HepG2 (cell line): ENCODE results near the gene ZC3H13. TPM values are rescaled to one million over a fixed set of nuclear protein-coding genes. Genes with fewer than 3 reads are reported as not detected.
A peak's percentile ranks its signal among the peaks of the same experiment; 100 is the strongest.

Experiments used
- ATAC-seq: fragments of 200-7000 bp; cut with Tn5 transposase; 3 replicates; pipeline ENCODE4 v1.9.1; 2020; ENCODE audit warnings: mild to moderate bottlenecking, moderate library complexity
- BruUV-seq: library from RNA; stranded (reverse); fragments of 400-500 nt; replicated peaks from 2 replicates; lab custom pipeline; 2021; lab: Mats Ljungman, UMichigan
- CTCF ChIA-PET: fragments of 300-600 bp; formaldehyde crosslinking; extraction: SDS; loops from one replicate; lab custom pipeline; 2021; ENCODE audit warnings: low total read pairs, inconsistent platforms, low intra/inter-chr PET ratio; lab: Yijun Ruan, JAX
- POLR2A ChIA-PET: fragments of 350-600 bp; sonication (Branson Sonifier 250); formaldehyde crosslinking; loops from one replicate; lab custom pipeline; 2020; ENCODE audit warnings: antibody characterized with exemption, inconsistent platforms; lab: Yijun Ruan, JAX
- DNase-seq: peaks from one replicate; pipeline ENCODE4 v3.0.0-alpha.2; 2015; ENCODE audit warnings: low spot score
- FAIRE-seq: peaks from 3 replicates; lab custom pipeline; 2011; peaks lifted over from hg19 to GRCh38; lab: Jason Lieb, UNC
- H2AFZ ChIP-seq: one replicate; pipeline ENCODE4 v1.6.1; 2011; ENCODE audit warnings: low read length, inconsistent platforms
- H3K27ac ChIP-seq: fragments of 300-600 bp; 3 replicates; pipeline ENCODE4 v1.8.0; 2011; ENCODE audit warnings: mixed run types, mild to moderate bottlenecking, mixed read lengths, low read length, inconsistent platforms; ENCODE audit not compliant: insufficient read depth; ENCODE audit errors: extremely low read length
- H3K27me3 ChIP-seq, 2 experiments: fragments of 200-600 bp in 1 of 2; 2 replicates in 1 of 2; 3 replicates in 1 of 2; pipeline versions ENCODE4 v1.6.0 to v1.8.0; 2011; ENCODE audit warnings: low read length in 2 of 2, mild to moderate bottlenecking in 2 of 2, moderate library complexity in 2 of 2, inconsistent platforms in 1 of 2; ENCODE audit not compliant: insufficient read depth in 2 of 2, control insufficient read depth in 1 of 2
- H3K36me3 ChIP-seq, 2 experiments: fragments of 200-600 bp in 1 of 2; replicated peaks in 1 of 2; 2 replicates in 1 of 2; 3 replicates in 1 of 2; pipeline versions ENCODE4 v1.5.1 to v1.8.0; 2011; ENCODE audit warnings: low read length in 2 of 2, inconsistent platforms in 1 of 2; ENCODE audit not compliant: insufficient read depth in 2 of 2, control insufficient read depth in 1 of 2
- H3K4me1 ChIP-seq: 2 replicates; pipeline ENCODE4 v1.5.1; 2012; ENCODE audit warnings: low read length, inconsistent platforms; ENCODE audit not compliant: insufficient read depth
- H3K4me2 ChIP-seq: 2 replicates; pipeline ENCODE4 v1.6.0; 2011; ENCODE audit warnings: low read depth, low read length, inconsistent platforms
- H3K4me3 ChIP-seq, 3 experiments: fragments of 200-600 bp in 1 of 3; sonication (generic), shearing (Covaris generic) in 1 of 3; replicated peaks in 1 of 3; 2 replicates each; pipeline ENCODE4 v1.5.1; 2011 to 2016; ENCODE audit warnings: low read length in 3 of 3, inconsistent platforms in 2 of 3, low read depth in 2 of 3, mild to moderate bottlenecking in 2 of 3, control low read depth in 1 of 3, mixed read lengths in 1 of 3; ENCODE audit not compliant: insufficient read depth in 1 of 3
- H3K79me2 ChIP-seq: one replicate; pipeline ENCODE4 v1.6.1; 2011; ENCODE audit warnings: low read length, inconsistent platforms; ENCODE audit not compliant: insufficient read depth
- H3K9ac ChIP-seq: 2 replicates; pipeline ENCODE4 v1.6.0; 2011; ENCODE audit warnings: mild to moderate bottlenecking, low read depth, low read length, inconsistent platforms; ENCODE audit not compliant: insufficient read depth
- H3K9me3 ChIP-seq: 2 replicates; pipeline ENCODE4 v1.5.1; 2012; ENCODE audit warnings: mild to moderate bottlenecking, low read length
- H4K20me1 ChIP-seq: 2 replicates; pipeline ENCODE4 v1.6.0; 2011; ENCODE audit warnings: inconsistent platforms, mild to moderate bottlenecking, low read length, moderate library complexity; ENCODE audit not compliant: insufficient read depth
- CREBL2 ChIP-seq: sonication (generic); formaldehyde crosslinking; IDR thresholded peaks from 2 replicates; pipeline ENCODE4 v1.8.1; 2023; ENCODE audit warnings: missing genetic modification reagents, mild to moderate bottlenecking, borderline replicate concordance
- DNMT1 ChIP-seq: sonication (generic); formaldehyde crosslinking; IDR thresholded peaks from 2 replicates; pipeline ENCODE4 v1.5.1; 2020; ENCODE audit warnings: mild to moderate bottlenecking, missing genetic modification reagents
- GLMP ChIP-seq: sonication (generic); formaldehyde crosslinking; IDR thresholded peaks from 2 replicates; pipeline ENCODE4 v1.9.0; 2021; ENCODE audit warnings: missing genetic modification reagents, mild to moderate bottlenecking, borderline replicate concordance
- MAFF ChIP-seq: IDR thresholded peaks from 2 replicates; pipeline ENCODE4 v1.6.1; 2011; ENCODE audit warnings: low read depth, low read length, improper control_type of control experiment
- TFAP4 ChIP-seq: sonication (generic); IDR thresholded peaks from 2 replicates; pipeline ENCODE4 v1.6.1; 2016; ENCODE audit warnings: low read depth, borderline replicate concordance
- TRAFD1 ChIP-seq: sonication (generic); formaldehyde crosslinking; IDR thresholded peaks from 2 replicates; pipeline ENCODE4 v1.5.1; 2020; ENCODE audit warnings: missing genetic modification reagents, mild to moderate bottlenecking, borderline replicate concordance
- U2AF2 ChIP-seq: fragments of 200-400 bp; formaldehyde crosslinking; IDR thresholded peaks from 2 replicates; pipeline ENCODE4 v1.6.1; 2017; ENCODE audit warnings: low read depth, mild to moderate bottlenecking, low read length
- ZBTB42 ChIP-seq: sonication (generic); formaldehyde crosslinking; IDR thresholded peaks from 2 replicates; pipeline ENCODE4 v1.5.0; 2020; ENCODE audit warnings: mild to moderate bottlenecking, missing genetic modification reagents
- ZNF142 ChIP-seq: sonication (generic); formaldehyde crosslinking; IDR thresholded peaks from 2 replicates; pipeline ENCODE4 v1.4.0; 2020; ENCODE audit warnings: missing genetic modification reagents
- ZNF296 ChIP-seq: sonication (generic); formaldehyde crosslinking; conservative IDR thresholded peaks from 2 replicates; pipeline ENCODE4 v1.5.0; 2020; ENCODE audit warnings: mild to moderate bottlenecking, missing genetic modification reagents
- ZNF513 ChIP-seq: sonication (generic); formaldehyde crosslinking; conservative IDR thresholded peaks from 2 replicates; pipeline ENCODE4 v1.5.0; 2020; ENCODE audit warnings: missing genetic modification reagents
- ZNF7 ChIP-seq: IDR thresholded peaks from 2 replicates; pipeline ENCODE4 v1.6.1; 2016; ENCODE audit warnings: missing biosample characterization, missing genetic modification reagents
- WGBS: methylation state at CpG from one replicate; pipeline ENCODE4 v1.1.6; 2017; ENCODE audit warnings: low lambda C conversion rate; 5-methylcytosine and 5-hydroxymethylcytosine counted together
- in situ Hi-C: cut with HindIII; loops from 2 replicates; pipeline ENCODE4 v1.10.0; 2017; ENCODE audit warnings: low pct_unique_long_range_greater_than_20kb; ENCODE audit not compliant: extremely low pct_ligation_motif_present
- intact Hi-C: fragments of 100-400 bp; cut with micrococcal nuclease; formaldehyde crosslinking; loops from one replicate; pipeline ENCODE4 v1.10.0; 2022; ENCODE audit not compliant: unreplicated experiment
- polyA plus RNA-seq, 8 experiments: library from polyadenylated mRNA; depleted of rRNA in 3 of 8; stranded (reverse) in 7 of 8; unstranded in 1 of 8; fragments of >200 nt; fragmentation: Illumina TruSeq in 4 of 8; extraction: Trizol in 4 of 8; gene quantifications; 2 replicates each; pipeline versions ENCODE4 v1.2.1 to v1.2.3, GENCODE V29; 2011 to 2016; ENCODE audit warnings: low read depth in 4 of 8, missing spikeins in 1 of 8, mixed read lengths in 1 of 8; ENCODE audit not compliant: insufficient read depth in 1 of 8
- total RNA-seq, 5 experiments: library from RNA; depleted of rRNA; stranded (reverse); fragments of >200 nt; fragmentation: Illumina TruSeq; extraction: Trizol; gene quantifications; 2 replicates each; pipeline ENCODE4 v1.2.3, GENCODE V29; 2016; ENCODE audit warnings: low read depth in 1 of 5

ZC3H13 gene
- total and polyA plus RNA-seq, 2 of the 13 experiments (the other 11 are each of a cell fraction or from before 2014, with no cell fraction given), result 2.7 to 23.5 TPM

- TF ChIP-seq TRAFD1 (CRISPR knock-in tag) (no peak), ZNF7 (CRISPR knock-in tag) (no peak), GLMP (CRISPR knock-in tag) (no peak)
Measured at GRCh38 chr13:46004491-46004890, 48.1 kb downstream of the ZC3H13 start (continued).

GRCh38 chr13:45996631-45997030, 55.9 kb downstream of the ZC3H13 start:
- Histone ChIP-seq H3K4me1 (no peaks in the 10 kb centered on the region), H3K27ac (no peak overlapping the region), H3K79me2 (no peaks in the 10 kb centered on the region), H3K4me2 (no peak overlapping the region), H3K9me3 (no peaks in the 10 kb centered on the region), H3K4me3 (no peak overlapping the region), H3K27me3 (no peaks in the 10 kb centered on the region), H3K36me3 (peaks cover 12 to 25% of the 10 kb centered on the region in 2 experiments; a peak in 4 of 5 replicates), H2AFZ (no peak overlapping the region), H3K9ac (no peak overlapping the region), H4K20me1 (no peaks in the 10 kb centered on the region)
- DNase-seq (no peak), FAIRE-seq (no peak), ATAC-seq (no peak)
- ChIA-PET POLR2A (no interaction called here), CTCF (no interaction called here)
- BruUV-seq, result no TSS peak
- in situ Hi-C loops (no loop called here), intact Hi-C loops (no loop called here)
- WGBS, result 94% methylated on average over 2 of the region's 2 CpGs
- TF ChIP-seq ZNF142 (CRISPR knock-in tag) (no peak), ZNF513 (CRISPR knock-in tag) (no peak), ZBTB42 (CRISPR knock-in tag) (no peak), U2AF2 (no peak), DNMT1 (no peak), CREBL2 (CRISPR knock-in tag) (no peak), MAFF (peak; percentile 69), TFAP4 (no peak), ZNF296 (CRISPR knock-in tag) (no peak)
